ENCODE measurements around the gene SLC22A17. TPM values are rescaled to one million over a fixed set of nuclear protein-coding genes. Genes with fewer than 3 reads are reported as not detected.

Gene SLC22A17
- polyA plus RNA-seq, 1 donor (not counting 4 experiments of a cell fraction or from before 2014, with no cell fraction given): 0.76 TPM

- dilution Hi-C loops (cut with MboI; ENCODE audit: extremely low pct_ligation_motif_present, low sequenced_read_pairs): no loop called here
- no peaks in the 10 kb centered on the region for H3K36me3 ChIP-seq (ENCODE audit: control insufficient read depth in 2 of 2, extremely low read depth in 1 of 2, insufficient read depth in 2 of 2, low read length in 2 of 2)
- H3K27ac ChIP-seq (ENCODE audit: control insufficient read depth, insufficient read depth, low read length): no peak overlapping the region
Observed at GRCh38 chr14:23362200-23362599, 9.5 kb upstream of the SLC22A17 start.

GRCh38 chr14:23361763-23362162 is 9.1 kb upstream of the SLC22A17 start:
- DNase-seq (ENCODE audit: low read depth, low spot score) (no peak), FAIRE-seq (no peak)
- TF ChIP-seq, protein P1, sequence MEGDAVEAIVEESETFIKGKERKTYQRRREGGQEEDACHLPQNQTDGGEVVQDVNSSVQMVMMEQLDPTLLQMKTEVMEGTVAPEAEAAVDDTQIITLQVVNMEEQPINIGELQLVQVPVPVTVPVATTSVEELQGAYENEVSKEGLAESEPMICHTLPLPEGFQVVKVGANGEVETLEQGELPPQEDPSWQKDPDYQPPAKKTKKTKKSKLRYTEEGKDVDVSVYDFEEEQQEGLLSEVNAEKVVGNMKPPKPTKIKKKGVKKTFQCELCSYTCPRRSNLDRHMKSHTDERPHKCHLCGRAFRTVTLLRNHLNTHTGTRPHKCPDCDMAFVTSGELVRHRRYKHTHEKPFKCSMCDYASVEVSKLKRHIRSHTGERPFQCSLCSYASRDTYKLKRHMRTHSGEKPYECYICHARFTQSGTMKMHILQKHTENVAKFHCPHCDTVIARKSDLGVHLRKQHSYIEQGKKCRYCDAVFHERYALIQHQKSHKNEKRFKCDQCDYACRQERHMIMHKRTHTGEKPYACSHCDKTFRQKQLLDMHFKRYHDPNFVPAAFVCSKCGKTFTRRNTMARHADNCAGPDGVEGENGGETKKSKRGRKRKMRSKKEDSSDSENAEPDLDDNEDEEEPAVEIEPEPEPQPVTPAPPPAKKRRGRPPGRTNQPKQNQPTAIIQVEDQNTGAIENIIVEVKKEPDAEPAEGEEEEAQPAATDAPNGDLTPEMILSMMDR (optimal IDR thresholded peaks at IDR 0.05 in 1 of 3, IDR thresholded peaks at IDR 0.05 in 1 of 3, conservative IDR thresholded peaks at IDR 0.05 in 1 of 3; ENCODE audit: extremely low read depth in 1 of 3, insufficient read depth in 2 of 3, low read length in 3 of 3): no peak
- TF ChIP-seq EZH2 (IDR thresholded peaks at IDR 0.05; ENCODE audit: low read length): no peak
- Histone ChIP-seq H3K9ac (ENCODE audit: control insufficient read depth, extremely low read depth, insufficient read depth, low read length) (no peak overlapping the region), H3K4me2 (ENCODE audit: control insufficient read depth, extremely low read depth, insufficient read depth, low read depth, low read length) (no peak overlapping the region), H3K9me1 (ENCODE audit: control insufficient read depth, extremely low read depth, insufficient read depth, low read length) (no peaks in the 10 kb centered on the region), H2AFZ (ENCODE audit: control insufficient read depth, low read length) (no peak overlapping the region), H3K27me3 (ENCODE audit: control insufficient read depth, extremely low read depth, insufficient read depth, low read length) (no peaks in the 10 kb centered on the region), H3K79me2 (ENCODE audit: control insufficient read depth, insufficient read depth, low read length) (no peaks in the 10 kb centered on the region), H3K27ac (ENCODE audit: control insufficient read depth, insufficient read depth, low read length) (no peak overlapping the region), H3K9me3 (ENCODE audit: control insufficient read depth, low read depth, low read length) (no peaks in the 10 kb centered on the region), H4K20me1 (ENCODE audit: control insufficient read depth, extremely low read depth, insufficient read depth, low read length) (no peaks in the 10 kb centered on the region), H3K4me1 (ENCODE audit: control insufficient read depth, extremely low read depth, insufficient read depth, low read length) (peaks cover 18% of the 10 kb centered on the region), H3K36me3 (ENCODE audit: control insufficient read depth in 2 of 2, extremely low read depth in 1 of 2, insufficient read depth in 2 of 2, low read length in 2 of 2) (peaks cover 0 to 2% of the 10 kb centered on the region in 2 experiments), H3K4me3 (ENCODE audit: control insufficient read depth in 2 of 3, extremely low read depth in 1 of 3, insufficient read depth in 2 of 3, low read depth in 1 of 3, low read length in 3 of 3) (no peak overlapping the region)
- dilution Hi-C loops (cut with MboI; ENCODE audit: extremely low pct_ligation_motif_present, low sequenced_read_pairs): no loop called here

More at GRCh38 chr14:23362200-23362599, 9.5 kb upstream of the SLC22A17 start:
- Histone ChIP-seq H3K4me3 (ENCODE audit: control insufficient read depth in 2 of 3, extremely low read depth in 1 of 3, insufficient read depth in 2 of 3, low read depth in 1 of 3, low read length in 3 of 3) (no peak overlapping the region), H3K9me3 (ENCODE audit: control insufficient read depth, low read depth, low read length) (no peaks in the 10 kb centered on the region), H3K4me1 (ENCODE audit: control insufficient read depth, extremely low read depth, insufficient read depth, low read length) (peaks cover 21% of the 10 kb centered on the region), H3K4me2 (ENCODE audit: control insufficient read depth, extremely low read depth, insufficient read depth, low read depth, low read length) (no peak overlapping the region), H4K20me1 (ENCODE audit: control insufficient read depth, extremely low read depth, insufficient read depth, low read length) (no peaks in the 10 kb centered on the region), H2AFZ (ENCODE audit: control insufficient read depth, low read length) (no peak overlapping the region), H3K79me2 (ENCODE audit: control insufficient read depth, insufficient read depth, low read length) (no peaks in the 10 kb centered on the region), H3K9ac (ENCODE audit: control insufficient read depth, extremely low read depth, insufficient read depth, low read length) (no peak overlapping the region), H3K9me1 (ENCODE audit: control insufficient read depth, extremely low read depth, insufficient read depth, low read length) (no peaks in the 10 kb centered on the region), H3K27me3 (ENCODE audit: control insufficient read depth, extremely low read depth, insufficient read depth, low read length) (no peaks in the 10 kb centered on the region)
- TF ChIP-seq EZH2 (IDR thresholded peaks at IDR 0.05; ENCODE audit: low read length): no peak
- TF ChIP-seq, protein P1 (optimal IDR thresholded peaks at IDR 0.05 in 1 of 3, IDR thresholded peaks at IDR 0.05 in 1 of 3, conservative IDR thresholded peaks at IDR 0.05 in 1 of 3; ENCODE audit: extremely low read depth in 1 of 3, insufficient read depth in 2 of 3, low read length in 3 of 3): peak; percentile 17 to 43 (median 24)
- DNase-seq (ENCODE audit: low read depth, low spot score) (no peak), FAIRE-seq (no peak)
